Esophagus squamous epithelium (tissue), 5 donors: Measurements from ENCODE around the gene TOR1A. TPM values are rescaled to one million over a fixed set of nuclear protein-coding genes. Genes with fewer than 3 reads are reported as not detected.

Source experiments
- DNase-seq: peaks from one replicate; lab custom pipeline; 2025; lab: John Stamatoyannopoulos, UW
- H3K27ac ChIP-seq, 4 donors: fragments of 200-600 bp; sonication (generic); one replicate each; pipeline ENCODE4 v1.5.1; 2016 to 2019; ENCODE audit warnings: mild to moderate bottlenecking in 1 of 4
- H3K27me3 ChIP-seq, 4 donors: fragments of 200-600 bp; sonication (generic); 1 replicate in 3 of 4; 2 replicates in 1 of 4; pipeline versions ENCODE4 v1.5.1 to v1.6.0; 2017 to 2021; ENCODE audit warnings: antibody characterized with exemption in 1 of 4
- H3K36me3 ChIP-seq, 3 donors: fragments of 200-600 bp; sonication (generic); one replicate each; pipeline ENCODE4 v1.5.1; 2016 to 2019
- H3K4me1 ChIP-seq, 3 donors: fragments of 200-600 bp; sonication (generic); one replicate each; pipeline ENCODE4 v1.5.1; 2017 to 2019
- H3K4me3 ChIP-seq, 4 donors: fragments of 200-600 bp; sonication (generic); 1 replicate in 3 of 4; 2 replicates in 1 of 4; pipeline ENCODE4 v1.5.1; 2016 to 2019; ENCODE audit warnings: mild to moderate bottlenecking in 2 of 4, moderate library complexity in 1 of 4
- H3K9me3 ChIP-seq, 3 donors: fragments of 200-600 bp; sonication (generic); one replicate each; pipeline ENCODE4 v1.5.1; 2016 to 2019
- POLR2A ChIP-seq, 4 donors: fragments of 450-650 bp; IDR thresholded peaks; one replicate each; pipeline ENCODE4 v1.6.1; 2017; ENCODE audit warnings: antibody characterized with exemption in 4 of 4, mild to moderate bottlenecking in 4 of 4, moderate library complexity in 3 of 4
- WGBS, 2 donors: methylation state at CpG; one replicate each; pipeline ENCODE4 v1.1.5; 2018; 5-methylcytosine and 5-hydroxymethylcytosine counted together
- intact Hi-C: fragments of 100-400 bp; cut with DNase I; formaldehyde crosslinking; loops from one replicate; pipeline ENCODE4 v1.15.0; 2022
- small RNA-seq, 4 donors: library from RNA; depleted of rRNA; stranded (forward); fragments of <200 nt; gene quantifications; one replicate each; pipeline ENCODE3, GENCODE V24; 2016
- total RNA-seq, 4 donors: library from RNA; depleted of rRNA; stranded (reverse); fragments of >200 nt; gene quantifications; one replicate each; pipeline ENCODE4 v1.1.0, GENCODE V29; 2016
- TF ChIP-seq, protein P1 (sequence below), 6 experiments: fragments of 450-650 bp in 4 of 6; fragments of 200-600 bp in 2 of 6; sonication (generic) in 2 of 6; IDR thresholded peaks; one replicate each; pipeline ENCODE4 v1.5.1; 2016 to 2019; ENCODE audit warnings: antibody characterized with exemption in 6 of 6, mild to moderate bottlenecking in 4 of 6, moderate library complexity in 4 of 6
- donor health status: DM: yes; HTN: yes; CAD: no.

Gene TOR1A
- total RNA-seq, 4 donors from 2014 or later = 11.3 to 34.7 (median 24.8) TPM

DNA sequence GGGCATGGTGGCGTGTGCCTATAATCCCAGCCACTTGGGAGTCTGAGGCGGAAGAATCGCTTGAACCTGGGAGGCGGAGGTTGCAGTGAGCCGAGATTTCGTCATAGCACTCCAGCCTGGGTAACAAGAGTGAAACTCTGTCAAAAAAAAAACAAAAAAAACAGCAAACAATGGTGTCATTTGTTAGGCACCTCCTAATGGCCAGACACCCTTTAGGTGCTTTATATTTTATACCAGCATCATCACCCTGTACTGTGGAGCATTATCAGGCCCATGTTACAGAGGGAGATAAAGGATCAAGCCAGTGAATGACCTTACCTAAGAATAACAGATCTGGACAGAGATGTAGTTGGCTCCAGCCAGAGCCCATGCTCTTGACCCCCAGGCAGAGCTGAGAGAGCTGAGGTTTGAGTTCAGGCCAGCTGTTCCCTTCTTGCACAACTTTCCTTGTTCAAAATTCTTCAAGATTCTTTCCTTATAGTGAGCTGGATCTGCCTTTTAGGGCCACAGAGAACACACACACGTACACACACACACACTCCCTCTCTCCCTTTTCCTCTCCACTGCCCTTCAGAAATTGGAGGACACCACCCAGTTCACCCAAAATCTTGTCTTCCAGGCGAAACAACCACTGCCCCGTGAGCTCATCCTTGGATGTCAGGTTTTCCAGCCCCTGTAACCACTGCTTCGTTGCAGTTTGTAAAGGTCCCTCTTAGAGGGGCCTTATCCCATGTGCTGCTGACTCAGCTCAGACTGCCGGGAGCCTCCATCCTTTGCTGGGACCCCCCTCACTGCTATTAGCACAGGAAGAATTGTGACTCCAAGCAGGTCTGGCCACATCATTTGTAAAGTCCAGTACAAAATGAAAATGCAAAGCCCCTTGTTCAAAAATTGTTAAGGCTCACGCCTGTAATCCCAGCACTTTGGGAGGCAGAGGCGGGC is 60.7 kb downstream of the TOR1A start:
- Histone ChIP-seq H3K4me1 (peaks cover 5 to 25% (median 24%) of the 10 kb centered on the region in 3 donors), H3K27ac (peak overlapping the region; percentile 28 to 91 (median 59)), H3K27me3 (no peaks in the 10 kb centered on the region), H3K36me3 (no peaks in the 10 kb centered on the region), H3K9me3 (no peaks in the 10 kb centered on the region), H3K4me3 (peak overlapping the region in 1 of 4 donors; percentile 12)
- TF ChIP-seq, protein P1, sequence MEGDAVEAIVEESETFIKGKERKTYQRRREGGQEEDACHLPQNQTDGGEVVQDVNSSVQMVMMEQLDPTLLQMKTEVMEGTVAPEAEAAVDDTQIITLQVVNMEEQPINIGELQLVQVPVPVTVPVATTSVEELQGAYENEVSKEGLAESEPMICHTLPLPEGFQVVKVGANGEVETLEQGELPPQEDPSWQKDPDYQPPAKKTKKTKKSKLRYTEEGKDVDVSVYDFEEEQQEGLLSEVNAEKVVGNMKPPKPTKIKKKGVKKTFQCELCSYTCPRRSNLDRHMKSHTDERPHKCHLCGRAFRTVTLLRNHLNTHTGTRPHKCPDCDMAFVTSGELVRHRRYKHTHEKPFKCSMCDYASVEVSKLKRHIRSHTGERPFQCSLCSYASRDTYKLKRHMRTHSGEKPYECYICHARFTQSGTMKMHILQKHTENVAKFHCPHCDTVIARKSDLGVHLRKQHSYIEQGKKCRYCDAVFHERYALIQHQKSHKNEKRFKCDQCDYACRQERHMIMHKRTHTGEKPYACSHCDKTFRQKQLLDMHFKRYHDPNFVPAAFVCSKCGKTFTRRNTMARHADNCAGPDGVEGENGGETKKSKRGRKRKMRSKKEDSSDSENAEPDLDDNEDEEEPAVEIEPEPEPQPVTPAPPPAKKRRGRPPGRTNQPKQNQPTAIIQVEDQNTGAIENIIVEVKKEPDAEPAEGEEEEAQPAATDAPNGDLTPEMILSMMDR (IDR thresholded peaks at IDR 0.05) = no peak
- no peak for TF ChIP-seq POLR2A (IDR thresholded peaks at IDR 0.05)
- WGBS, 2 donors = 64 to 84% methylated on average over 10 to 13 of the region's 13 CpGs
- DNase-seq = no peak
- intact Hi-C loops = no loop called here

Small RNAs within 50 kb of the gene (small RNA-seq; reads per million reads assigned to genes)
- gene MIR6855 = 0 to 0.27 (median 0.04) reads per million in 4 donors

Other genes with a start within 250 kb of the TOR1A start
- gene C9orf50, start 203.0 kb downstream of the TOR1A start, total RNA-seq = not detected
- gene NTMT1, start 198.0 kb downstream of the TOR1A start, total RNA-seq = 10 to 100 TPM; 14.0 to 17.6 (median 16.0) TPM
- gene ASB6, start 182.0 kb downstream of the TOR1A start, total RNA-seq = 10 to 100 TPM; 15.4 to 22.5 (median 17.6) TPM
- 1 to 10 TPM in 3 of 4 donors, under 1 TPM in 1; 0.82 to 3.8 (median 2.3) TPM for gene PRRX2, start 158.5 kb downstream of the TOR1A start, total RNA-seq
- 10 to 100 TPM in 3 of 4 donors, 1 to 10 TPM in 1; 5.6 to 31.2 (median 14.9) TPM for gene PTGES, start 71.1 kb downstream of the TOR1A start, total RNA-seq
- 10 to 100 TPM; 16.1 to 17.3 (median 17.0) TPM for gene TOR1B, start 21.0 kb downstream of the TOR1A start, total RNA-seq
- gene C9orf78, start 11.1 kb upstream of the TOR1A start, total RNA-seq = 10 to 100 TPM; 31.2 to 92.3 (median 51.5) TPM
- 10 to 100 TPM; 12.3 to 19.7 (median 13.6) TPM for gene USP20, start 11.3 kb upstream of the TOR1A start, total RNA-seq
- 10 to 100 TPM; 19.7 to 47.7 (median 26.2) TPM for gene FNBP1, start 219.1 kb upstream of the TOR1A start, total RNA-seq
- 10 to 100 TPM; 18.9 to 27.0 (median 23.2) TPM for gene GPR107, start 229.8 kb upstream of the TOR1A start, total RNA-seq